Fibroblast of lung (primary cell): ENCODE results near the gene NDUFA3.

ENCODE experiments used
- CTCF ChIP-seq, 2 donors: IDR thresholded peaks in 1 of 2; conservative IDR thresholded peaks in 1 of 2; 1 replicate in 1 of 2; 2 replicates in 1 of 2; pipeline ENCODE4 v1.5.1; 2011 to 2012; ENCODE audit warnings: low read length in 2 of 2, control low read depth in 1 of 2, inconsistent platforms in 1 of 2, low read depth in 1 of 2, mild to moderate bottlenecking in 1 of 2
- EZH2 ChIP-seq: IDR thresholded peaks from 2 replicates; pipeline ENCODE4 v1.5.1; 2012; ENCODE audit warnings: low read length, control low read depth, mild to moderate bottlenecking; ENCODE audit errors: missing control alignments

GRCh38 chr19:54108496-54108895, 5.8 kb downstream of the NDUFA3 start:
- no peak for TF ChIP-seq CTCF (conservative IDR thresholded peaks at IDR 0.05 in 1 of 2, IDR thresholded peaks at IDR 0.05 in 1 of 2; ENCODE audit: low read depth in 1 of 2, low read length in 2 of 2)
- no peak for TF ChIP-seq EZH2
